Body of pancreas (tissue), 4 donors: ENCODE data around the gene NPR3.

ENCODE experiments used
- CTCF ChIP-seq, 7 experiments: fragments of 450-650 bp in 4 of 7; fragments of 200-600 bp in 3 of 7; sonication (generic) in 3 of 7; IDR thresholded peaks; one replicate each; pipeline ENCODE4 v1.5.1; 2016 to 2019; ENCODE audit warnings: antibody characterized with exemption in 7 of 7
- POLR2A ChIP-seq, 3 donors: fragments of 450-650 bp; IDR thresholded peaks; one replicate each; pipeline ENCODE4 v1.6.1; 2016; ENCODE audit warnings: antibody characterized with exemption in 3 of 3, mild to moderate bottlenecking in 2 of 3

GRCh38 chr5:32776200-32776599 is 65.1 kb downstream of the NPR3 start:
- TF ChIP-seq CTCF (IDR thresholded peaks at IDR 0.05) (no peak), POLR2A (IDR thresholded peaks at IDR 0.05) (no peak)
